IPS DF 6.9 (cell line): ENCODE data around the gene MIR17HG.
"Not testable (repeated sequence)": the region's sequence is repeated elsewhere in the genome, so short reads cannot be mapped to it uniquely, and the experiment has no call there.

ENCODE experiments used
- DNase-seq: peaks from one replicate; pipeline ENCODE4 v3.0.0-alpha.2; 2013; ENCODE audit warnings: low read depth, low spot score
- H3K27ac ChIP-seq: one replicate; pipeline ENCODE4 v1.5.1; 2013; ENCODE audit warnings: low read length, control low read depth
- H3K27me3 ChIP-seq: 2 replicates; pipeline ENCODE4 v1.6.1; 2013; ENCODE audit warnings: mild to moderate bottlenecking, low read length; ENCODE audit not compliant: control insufficient read depth, insufficient read depth
- H3K36me3 ChIP-seq: 2 replicates; pipeline ENCODE4 v1.6.1; 2013; ENCODE audit warnings: low read length; ENCODE audit not compliant: control insufficient read depth, insufficient read depth
- H3K4me1 ChIP-seq: 2 replicates; pipeline ENCODE4 v1.6.1; 2013; ENCODE audit warnings: low read length; ENCODE audit not compliant: control insufficient read depth, insufficient read depth
- H3K4me3 ChIP-seq: 2 replicates; pipeline ENCODE4 v1.5.1; 2013; ENCODE audit warnings: mild to moderate bottlenecking, low read length
- H3K9me3 ChIP-seq: 2 replicates; pipeline ENCODE4 v1.6.1; 2013; ENCODE audit warnings: low read length, inconsistent platforms; ENCODE audit not compliant: control insufficient read depth, insufficient read depth
- WGBS: extraction: QIAGEN DNeasy Blood & Tissue Kit; methylation state at CpG from one replicate; pipeline ENCODE4 v1.1.7; 2013; ENCODE audit warnings: mixed read lengths, missing lambda C conversion rate; ENCODE audit not compliant: insufficient read length, insufficient coverage; 5-methylcytosine and 5-hydroxymethylcytosine counted together

MIR17HG gene

DNA sequence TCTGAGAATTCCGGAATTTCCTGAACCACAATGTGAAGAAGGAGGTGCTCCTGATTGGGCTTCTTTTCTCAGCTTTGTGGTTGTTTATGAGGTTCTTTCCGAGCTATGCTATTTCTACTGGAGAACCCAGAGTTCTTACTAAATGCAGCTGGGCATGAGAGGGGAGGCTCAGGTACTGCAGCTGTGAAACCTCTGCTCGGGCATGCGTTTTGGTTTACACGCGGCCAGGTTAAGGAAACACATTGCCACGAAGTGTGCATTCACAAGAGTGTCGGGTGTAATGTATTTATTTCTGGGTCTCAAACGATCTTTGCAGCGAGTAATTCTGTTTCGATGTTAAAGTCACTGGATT is 661 bp upstream of the MIR17HG start:
- Histone ChIP-seq H3K9me3 (no peaks in the 10 kb centered on the region), H3K27ac (no peak overlapping the region), H3K27me3 (no peaks in the 10 kb centered on the region), H3K36me3 (peaks cover 9% of the 10 kb centered on the region; the same call in 1 of the 2 replicates), H3K4me1 (peaks cover 2% of the 10 kb centered on the region), H3K4me3 (peak overlapping the region; percentile 97; the same call in 1 of the 2 replicates)
- no peak for DNase-seq
- WGBS: no CpG with 5 or more reads among the region's 11 CpGs

DNA sequence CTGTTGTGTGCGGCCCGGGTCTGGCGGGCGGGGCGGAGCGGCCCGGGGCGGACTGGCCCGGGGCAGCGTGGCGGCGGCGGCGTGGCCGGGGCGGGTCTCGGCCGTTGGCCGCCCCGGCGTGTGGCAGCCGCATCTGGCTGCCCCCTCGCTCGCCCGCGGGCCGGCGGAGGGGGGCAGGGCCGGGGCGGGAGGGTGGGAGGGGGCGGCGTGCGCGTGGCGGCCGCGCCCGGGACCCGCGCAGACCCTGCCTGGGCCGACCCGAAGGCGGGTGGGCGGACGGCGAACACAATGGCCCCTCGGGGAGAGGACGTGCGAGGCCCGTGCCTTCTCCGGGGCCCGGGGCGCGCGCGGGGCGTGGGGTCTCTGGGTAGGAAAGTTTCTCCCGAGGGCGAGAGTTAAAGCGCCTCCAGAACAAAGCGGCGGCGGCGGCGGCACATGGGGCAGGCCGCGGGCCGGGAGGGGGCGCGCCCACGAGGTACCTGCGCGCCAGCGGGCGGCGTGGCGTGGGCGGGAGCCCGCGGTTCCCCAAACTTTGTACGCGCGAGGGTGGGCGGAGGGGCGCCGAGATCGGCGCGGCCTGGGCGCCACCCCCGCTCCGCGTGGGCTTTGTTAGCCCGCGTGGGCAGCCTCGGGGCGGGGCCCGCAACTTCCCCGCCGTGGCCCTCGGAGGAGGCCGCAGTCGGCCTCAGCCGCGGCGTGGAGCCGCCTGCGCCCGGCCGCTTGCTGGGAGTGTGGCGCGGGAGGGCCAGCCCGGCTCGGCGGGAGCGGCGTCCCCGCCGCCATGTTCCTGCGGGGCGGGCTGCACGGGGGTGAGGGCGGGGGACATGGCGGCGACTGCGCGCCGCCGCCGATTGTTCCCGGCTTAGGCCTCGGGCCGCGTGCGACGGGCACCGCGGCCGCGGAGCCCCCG is 764 bp downstream of the MIR17HG start:
- DNase-seq: no peak
- Histone ChIP-seq H3K4me1 (peaks cover 2% of the 10 kb centered on the region), H3K36me3 (peaks cover 13% of the 10 kb centered on the region; the same call in 1 of the 2 replicates), H3K27me3 (no peaks in the 10 kb centered on the region), H3K9me3 (no peaks in the 10 kb centered on the region), H3K27ac (no peak overlapping the region), H3K4me3 (peak overlapping the region; percentile 97)
- no CpG with 5 or more reads among the region's 141 CpGs for WGBS

DNA sequence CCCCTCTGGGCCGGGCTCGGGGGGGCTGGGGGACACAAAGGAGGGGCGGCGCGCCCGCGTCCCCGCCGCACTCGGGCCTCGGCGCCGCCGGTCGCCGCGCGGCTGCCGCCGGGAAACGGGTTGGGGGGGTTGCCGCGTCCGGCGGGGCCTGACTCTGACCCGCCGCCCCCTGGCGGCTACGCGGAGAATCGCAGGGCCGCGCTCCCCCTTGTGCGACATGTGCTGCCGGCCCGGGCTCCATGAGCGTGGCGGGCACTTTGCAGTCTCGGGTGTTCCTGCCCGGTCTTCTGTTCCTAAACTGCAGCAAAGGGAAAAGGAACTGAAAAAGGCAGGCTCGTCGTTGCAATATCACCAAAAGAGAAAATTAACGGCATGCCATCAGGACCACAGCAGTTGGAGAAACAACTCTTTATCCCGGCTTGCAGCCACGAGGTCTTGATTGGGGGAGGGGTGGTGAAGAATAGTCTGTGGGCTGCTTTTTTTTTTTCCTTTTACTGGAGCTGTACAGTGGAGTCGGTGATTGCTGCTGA is 1.5 kb downstream of the MIR17HG start:
- H3K27me3 ChIP-seq: no peaks in the 10 kb centered on the region
- H3K4me1 ChIP-seq: peaks cover 2% of the 10 kb centered on the region
- WGBS: no CpG with 5 or more reads among the region's 46 CpGs
- peaks cover 16% of the 10 kb centered on the region; the same call in 1 of the 2 replicates for H3K36me3 ChIP-seq
- H3K9me3 ChIP-seq: no peaks in the 10 kb centered on the region
- H3K4me3 ChIP-seq: peak overlapping the region; percentile 97
- DNase-seq: peak; percentile 47
- no peak overlapping the region for H3K27ac ChIP-seq

DNA sequence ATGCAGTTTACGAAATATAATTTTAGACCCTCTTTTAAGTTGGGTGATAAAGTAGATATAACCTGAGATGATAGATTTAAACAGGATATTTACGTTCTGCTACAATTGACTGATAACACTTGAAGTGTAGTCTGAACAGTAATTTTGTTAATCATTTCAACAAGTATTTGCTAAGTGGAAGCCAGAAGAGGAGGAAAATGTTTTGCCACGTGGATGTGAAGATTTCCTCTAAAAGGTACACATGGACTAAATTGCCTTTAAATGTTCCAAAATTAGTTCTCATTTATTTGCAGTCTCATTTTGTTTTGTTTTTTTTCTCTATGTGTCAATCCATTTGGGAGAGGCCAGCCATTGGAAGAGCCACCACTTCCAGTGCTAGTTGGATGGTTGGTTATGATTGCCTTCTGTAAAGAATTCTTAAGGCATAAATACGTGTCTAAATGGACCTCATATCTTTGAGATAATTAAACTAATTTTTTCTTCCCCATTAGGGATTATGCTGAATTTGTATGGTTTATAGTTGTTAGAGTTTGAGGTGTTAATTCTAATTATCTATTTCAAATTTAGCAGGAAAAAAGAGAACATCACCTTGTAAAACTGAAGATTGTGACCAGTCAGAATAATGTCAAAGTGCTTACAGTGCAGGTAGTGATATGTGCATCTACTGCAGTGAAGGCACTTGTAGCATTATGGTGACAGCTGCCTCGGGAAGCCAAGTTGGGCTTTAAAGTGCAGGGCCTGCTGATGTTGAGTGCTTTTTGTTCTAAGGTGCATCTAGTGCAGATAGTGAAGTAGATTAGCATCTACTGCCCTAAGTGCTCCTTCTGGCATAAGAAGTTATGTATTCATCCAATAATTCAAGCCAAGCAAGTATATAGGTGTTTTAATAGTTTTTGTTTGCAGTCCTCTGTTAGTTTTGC is 2.8 kb downstream of the MIR17HG start:
- Histone ChIP-seq H3K27ac (no peak overlapping the region), H3K4me3 (no peak overlapping the region; the same call in 1 of the 2 replicates), H3K4me1 (peaks cover 2% of the 10 kb centered on the region), H3K9me3 (no peaks in the 10 kb centered on the region), H3K36me3 (peaks cover 19% of the 10 kb centered on the region; the same call in 1 of the 2 replicates), H3K27me3 (no peaks in the 10 kb centered on the region)
- no peak for DNase-seq
- no CpG with 5 or more reads among the region's 5 CpGs for WGBS

DNA sequence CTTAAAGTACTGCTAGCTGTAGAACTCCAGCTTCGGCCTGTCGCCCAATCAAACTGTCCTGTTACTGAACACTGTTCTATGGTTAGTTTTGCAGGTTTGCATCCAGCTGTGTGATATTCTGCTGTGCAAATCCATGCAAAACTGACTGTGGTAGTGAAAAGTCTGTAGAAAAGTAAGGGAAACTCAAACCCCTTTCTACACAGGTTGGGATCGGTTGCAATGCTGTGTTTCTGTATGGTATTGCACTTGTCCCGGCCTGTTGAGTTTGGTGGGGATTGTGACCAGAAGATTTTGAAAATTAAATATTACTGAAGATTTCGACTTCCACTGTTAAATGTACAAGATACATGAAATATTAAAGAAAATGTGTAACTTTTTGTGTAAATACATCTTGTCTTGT is 3.6 kb downstream of the MIR17HG start:
- DNase-seq: no peak
- WGBS: no CpG with 5 or more reads among the region's 5 CpGs
- no peak overlapping the region for H3K4me3 ChIP-seq
- H3K27ac ChIP-seq: no peak overlapping the region
- H3K9me3 ChIP-seq: no peaks in the 10 kb centered on the region
- H3K27me3 ChIP-seq: no peaks in the 10 kb centered on the region
- H3K4me1 ChIP-seq: peaks cover 2% of the 10 kb centered on the region
- H3K36me3 ChIP-seq: peaks cover 21% of the 10 kb centered on the region; the same call in 1 of the 2 replicates

DNA sequence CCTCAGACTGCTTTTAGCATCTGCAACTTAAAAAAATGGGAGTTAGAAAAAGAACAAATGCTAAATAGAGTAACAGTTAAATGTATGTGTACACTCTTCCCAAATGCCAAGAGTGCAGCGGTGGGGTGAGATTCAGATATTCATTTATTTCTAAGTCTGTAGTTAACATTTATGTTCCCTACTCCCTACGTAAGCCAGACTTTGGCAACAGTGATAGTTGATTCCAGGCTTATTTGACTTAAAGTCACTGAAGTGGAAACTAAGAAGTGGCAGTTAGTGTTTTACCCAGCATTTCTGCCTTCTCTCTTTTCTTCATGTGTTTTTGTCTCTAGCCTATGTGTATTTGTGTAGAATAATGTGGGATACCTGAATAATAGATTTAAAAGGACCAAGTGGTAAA is 4.5 kb downstream of the MIR17HG start:
- Histone ChIP-seq H3K27ac (no peak overlapping the region), H3K9me3 (no peaks in the 10 kb centered on the region), H3K4me1 (peaks cover 2% of the 10 kb centered on the region), H3K4me3 (no peak overlapping the region), H3K27me3 (no peaks in the 10 kb centered on the region), H3K36me3 (peaks cover 24% of the 10 kb centered on the region; the same call in 1 of the 2 replicates)
- no CpG with 5 or more reads among the region's 2 CpGs for WGBS
- no peak for DNase-seq

DNA sequence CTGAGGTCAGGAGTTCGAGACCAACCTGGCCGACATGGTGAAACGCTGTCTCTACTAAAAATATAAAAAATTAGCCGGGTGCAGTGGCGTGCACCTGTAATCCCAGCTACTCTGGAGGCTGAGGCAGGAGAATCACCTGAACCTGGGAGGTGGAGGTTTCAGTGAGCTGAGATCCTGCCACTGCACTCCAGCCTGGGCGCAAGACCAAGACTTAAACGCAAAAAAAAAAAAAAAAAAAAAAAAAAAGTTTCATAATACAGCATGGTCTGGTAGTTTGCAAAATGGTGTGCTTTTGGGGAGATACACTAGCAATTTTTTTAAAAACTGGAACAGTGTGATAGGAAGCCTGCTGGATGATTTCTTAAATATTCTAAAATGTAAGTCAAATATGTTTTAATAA is 5.4 kb downstream of the MIR17HG start:
- H3K4me1 ChIP-seq, H3K4me3 ChIP-seq, H3K27me3 ChIP-seq, DNase-seq, H3K27ac ChIP-seq, H3K9me3 ChIP-seq: not testable (repeated sequence)
- H3K36me3 ChIP-seq: peaks cover 25% of the 10 kb centered on the region; the same call in 1 of the 2 replicates
- WGBS: no CpG with 5 or more reads among the region's 7 CpGs

DNA sequence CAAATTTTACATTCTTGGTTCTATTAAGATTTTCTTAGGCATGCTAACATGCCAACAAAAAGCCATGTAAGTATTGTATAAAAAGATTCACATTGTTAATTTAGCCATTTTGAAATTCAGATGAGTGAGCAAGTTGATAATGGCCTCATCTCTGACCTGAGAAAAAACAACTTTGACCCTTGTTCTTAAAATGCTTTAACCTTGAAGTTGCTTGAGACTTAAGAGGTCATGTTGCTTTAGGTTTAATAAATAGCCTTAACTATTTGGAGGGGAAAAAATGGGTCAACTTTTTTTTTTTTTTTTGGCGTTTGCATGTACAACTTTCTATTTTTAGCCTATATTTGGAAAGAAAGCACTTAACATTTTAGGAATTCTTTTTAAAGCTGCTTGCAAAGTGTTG is 6.0 kb downstream of the MIR17HG start:
- Histone ChIP-seq H3K4me3 (no peak overlapping the region), H3K36me3 (peaks cover 25% of the 10 kb centered on the region; the same call in 1 of the 2 replicates), H3K9me3 (no peaks in the 10 kb centered on the region), H3K4me1 (peaks cover 2% of the 10 kb centered on the region), H3K27ac (no peak overlapping the region), H3K27me3 (no peaks in the 10 kb centered on the region)
- DNase-seq: no peak
- no CpG with 5 or more reads among the region's 1 CpG for WGBS

DNA sequence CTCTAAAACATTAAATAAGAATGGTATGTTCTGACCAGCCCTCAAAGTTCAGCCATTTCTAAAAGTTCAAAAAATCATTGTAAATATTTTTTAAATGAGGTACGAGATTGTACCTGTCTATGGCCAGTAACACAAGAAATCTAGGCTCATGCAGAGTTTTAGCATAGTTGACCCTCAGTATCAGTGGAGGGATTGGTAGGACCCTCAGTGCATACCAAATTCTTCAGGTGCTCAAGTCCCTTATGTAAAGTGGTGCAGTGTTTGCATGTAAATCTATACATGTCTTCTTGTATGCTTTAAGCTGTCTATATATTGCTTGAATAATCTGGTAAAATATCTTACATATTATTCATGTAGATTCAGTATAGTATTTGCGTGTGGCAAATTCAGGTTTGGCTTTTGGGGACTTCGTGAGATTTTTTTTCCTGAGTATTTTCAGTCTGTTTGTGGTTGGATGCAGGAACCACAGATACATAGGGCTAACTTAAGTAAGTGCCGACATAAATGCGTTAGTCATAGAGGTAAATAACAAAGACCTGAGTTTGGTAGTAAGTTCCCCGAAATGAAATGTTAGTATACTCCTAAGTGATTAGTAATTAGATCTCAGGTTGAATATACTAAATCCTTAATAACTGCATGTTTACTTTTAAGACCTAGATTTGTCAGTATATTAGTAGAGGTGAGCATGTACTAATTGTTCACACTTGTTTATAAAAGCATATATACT is 7.8 kb downstream of the MIR17HG start:
- WGBS: no CpG with 5 or more reads among the region's 6 CpGs
- no peak for DNase-seq

More for the DNA sequence above, 7.8 kb downstream of the MIR17HG start:
- Histone ChIP-seq H3K4me1 (peaks cover 2% of the 10 kb centered on the region), H3K9me3 (no peaks in the 10 kb centered on the region), H3K4me3 (no peak overlapping the region), H3K27me3 (no peaks in the 10 kb centered on the region), H3K36me3 (peaks cover 25% of the 10 kb centered on the region; the same call in 1 of the 2 replicates), H3K27ac (no peak overlapping the region)
